ENCODE measurements around the gene AFF1. TPM values are rescaled to one million over a fixed set of nuclear protein-coding genes. Genes with fewer than 3 reads are reported as not detected.

AFF1 gene
- total and polyA plus RNA-seq, 2 of the 4 experiments (the other 2 are of a cell fraction) = 7.0 to 9.6 TPM

- no peak for ATAC-seq (ENCODE audit: low read depth)
These were observed 119.3 kb downstream of the AFF1 start for GRCh38 chr4:87053802-87054767.

More at GRCh38 chr4:87053802-87054767, 119.3 kb downstream of the AFF1 start:
- ChIA-PET POLR2A (ENCODE audit: unreplicated experiment) (no interaction called here), CTCF (interaction anchor here (0.5 to 1.3 kb wide), 2 partner anchors 11 to 477 kb away, joined by 3 read pairs; no protein-coding TSS in a partner anchor)
- Histone ChIP-seq H3K23ac (ENCODE audit: low read depth, low read length) (no peak overlapping the region), H3K9me1 (ENCODE audit: insufficient read depth, low read length) (peaks cover 15% of the 10 kb centered on the region; the same call in 1 of the 2 replicates), H4K8ac (ENCODE audit: low read depth in 2 of 2, low read length in 2 of 2) (no peak overlapping the region), H4K20me1 (ENCODE audit: insufficient read depth, low read length) (peaks cover 24% of the 10 kb centered on the region), H2AK9ac (replicated peaks; ENCODE audit: low read depth, low read length, poor library complexity) (no peak overlapping the region), H3K4me2 (ENCODE audit: low read depth, low read length) (no peak overlapping the region), H2BK15ac (ENCODE audit: low read depth, low read length) (no peak overlapping the region), H2BK20ac (ENCODE audit: low read depth, low read length) (no peak overlapping the region), H3K27ac (ENCODE audit: insufficient read depth, low read length) (no peak overlapping the region), H3K9ac (ENCODE audit: low read depth, low read length) (no peak overlapping the region), H2BK120ac (ENCODE audit: low read depth, low read length) (no peak overlapping the region), H3K4ac (ENCODE audit: low read depth, low read length) (no peak overlapping the region), H2AK5ac (ENCODE audit: low read depth, low read length) (no peak overlapping the region), H3K9me3 (ENCODE audit: control insufficient read depth, insufficient read depth, low read length) (no peaks in the 10 kb centered on the region), H3K27me3 (ENCODE audit: control insufficient read depth, insufficient read depth, low read length) (no peaks in the 10 kb centered on the region), H4K5ac (ENCODE audit: low read depth, low read length) (no peak overlapping the region), H3K18ac (ENCODE audit: low read depth, low read length) (no peak overlapping the region), H2BK5ac (ENCODE audit: low read depth, low read length, poor library complexity, severe bottlenecking) (no peak overlapping the region), H3K14ac (replicated peaks; ENCODE audit: low read depth, low read length) (no peak overlapping the region), H3K56ac (ENCODE audit: extremely low read depth, insufficient read depth, low read length) (no peak overlapping the region), H3K4me3 (ENCODE audit: insufficient read depth, low read depth, low read length) (no peak overlapping the region), H3K79me1 (ENCODE audit: low read depth in 1 of 2, low read length in 2 of 2) (peaks cover 31 to 61% of the 10 kb centered on the region in 2 experiments), H3K36me3 (ENCODE audit: control insufficient read depth, insufficient read depth, low read length) (no peaks in the 10 kb centered on the region), H3K4me1 (ENCODE audit: control insufficient read depth, insufficient read depth, low read length) (peaks cover 12% of the 10 kb centered on the region), H4K91ac (ENCODE audit: insufficient read depth, low read depth, low read length) (no peak overlapping the region), H2AFZ (replicated peaks; ENCODE audit: low read length, poor library complexity) (no peak overlapping the region)
- in situ Hi-C loops (cut with MboI; ENCODE audit: low sequenced_read_pairs) = no loop called here
- DNase-seq = no peak
- TF ChIP-seq ELK1 (IDR thresholded peaks at IDR 0.05; ENCODE audit: borderline replicate concordance, low read depth, low read length) = no peak
- no peak for TF ChIP-seq RCOR1 (IDR thresholded peaks at IDR 0.05; ENCODE audit: insufficient replicate concordance, low read length)
- TF ChIP-seq CTCF (conservative IDR thresholded peaks at IDR 0.05; ENCODE audit: low read depth, low read length) = no peak
- TF ChIP-seq BHLHE40 (IDR thresholded peaks at IDR 0.05; ENCODE audit: low read depth, low read length) = no peak
- TF ChIP-seq FOS (IDR thresholded peaks at IDR 0.05; ENCODE audit: low read depth, low read length) = no peak
- no peak for TF ChIP-seq NFE2L2 (IDR thresholded peaks at IDR 0.05; ENCODE audit: low read depth, low read length)
- no peak for TF ChIP-seq RAD21 (IDR thresholded peaks at IDR 0.05; ENCODE audit: low read length)
- no peak for TF ChIP-seq RFX5 (IDR thresholded peaks at IDR 0.05; ENCODE audit: low read depth, low read length)
- BruUV-seq (replicated peaks) = no TSS peak
- intact Hi-C loops (cut with micrococcal nuclease) = no loop called here
- WGBS, 2 experiments (ENCODE audit: extremely low coverage in 2 of 2, insufficient read length in 1 of 2) = no CpG with 5 or more reads among the region's 10 CpGs
- dilution Hi-C loops (cut with HindIII; ENCODE audit: low sequenced_read_pairs, unreplicated experiment) = no loop called here

Data from IMR-90 (cell line).